DND-41 (cell line): ENCODE results near the gene ZNF827.

ENCODE experiments used
- CTCF ChIP-seq: IDR thresholded peaks from 2 replicates; pipeline ENCODE4 v1.5.1; 2012; ENCODE audit warnings: borderline replicate concordance, low read length, moderate library complexity, mild to moderate bottlenecking; ENCODE audit not compliant: poor library complexity, severe bottlenecking; ENCODE audit errors: extremely low read depth
- EZH2 ChIP-seq: IDR thresholded peaks from 3 replicates; pipeline ENCODE4 v1.6.1; 2012; ENCODE audit warnings: borderline replicate concordance, low read depth, mild to moderate bottlenecking, moderate library complexity, low read length, inconsistent platforms; ENCODE audit not compliant: severe bottlenecking

GRCh38 chr4:145852256-145852839 is 86.3 kb downstream of the ZNF827 start:
- TF ChIP-seq EZH2 (no peak), CTCF (no peak)
